GM18909 (cell line): ENCODE measurements around the gene ATXN10.
"Not testable (repeated sequence)": the region's sequence is repeated elsewhere in the genome, so short reads cannot be mapped to it uniquely, and the experiment has no call there.

Source experiments
- ATAC-seq: cut with Tn5 transposase; IDR thresholded peaks from one replicate; pipeline ENCODE4 v1.9.1; 2021; ENCODE audit warnings: mild to moderate bottlenecking; ENCODE audit not compliant: unreplicated experiment, poor library complexity

Gene ATXN10, protein sequence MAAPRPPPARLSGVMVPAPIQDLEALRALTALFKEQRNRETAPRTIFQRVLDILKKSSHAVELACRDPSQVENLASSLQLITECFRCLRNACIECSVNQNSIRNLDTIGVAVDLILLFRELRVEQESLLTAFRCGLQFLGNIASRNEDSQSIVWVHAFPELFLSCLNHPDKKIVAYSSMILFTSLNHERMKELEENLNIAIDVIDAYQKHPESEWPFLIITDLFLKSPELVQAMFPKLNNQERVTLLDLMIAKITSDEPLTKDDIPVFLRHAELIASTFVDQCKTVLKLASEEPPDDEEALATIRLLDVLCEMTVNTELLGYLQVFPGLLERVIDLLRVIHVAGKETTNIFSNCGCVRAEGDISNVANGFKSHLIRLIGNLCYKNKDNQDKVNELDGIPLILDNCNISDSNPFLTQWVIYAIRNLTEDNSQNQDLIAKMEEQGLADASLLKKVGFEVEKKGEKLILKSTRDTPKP

DNA sequence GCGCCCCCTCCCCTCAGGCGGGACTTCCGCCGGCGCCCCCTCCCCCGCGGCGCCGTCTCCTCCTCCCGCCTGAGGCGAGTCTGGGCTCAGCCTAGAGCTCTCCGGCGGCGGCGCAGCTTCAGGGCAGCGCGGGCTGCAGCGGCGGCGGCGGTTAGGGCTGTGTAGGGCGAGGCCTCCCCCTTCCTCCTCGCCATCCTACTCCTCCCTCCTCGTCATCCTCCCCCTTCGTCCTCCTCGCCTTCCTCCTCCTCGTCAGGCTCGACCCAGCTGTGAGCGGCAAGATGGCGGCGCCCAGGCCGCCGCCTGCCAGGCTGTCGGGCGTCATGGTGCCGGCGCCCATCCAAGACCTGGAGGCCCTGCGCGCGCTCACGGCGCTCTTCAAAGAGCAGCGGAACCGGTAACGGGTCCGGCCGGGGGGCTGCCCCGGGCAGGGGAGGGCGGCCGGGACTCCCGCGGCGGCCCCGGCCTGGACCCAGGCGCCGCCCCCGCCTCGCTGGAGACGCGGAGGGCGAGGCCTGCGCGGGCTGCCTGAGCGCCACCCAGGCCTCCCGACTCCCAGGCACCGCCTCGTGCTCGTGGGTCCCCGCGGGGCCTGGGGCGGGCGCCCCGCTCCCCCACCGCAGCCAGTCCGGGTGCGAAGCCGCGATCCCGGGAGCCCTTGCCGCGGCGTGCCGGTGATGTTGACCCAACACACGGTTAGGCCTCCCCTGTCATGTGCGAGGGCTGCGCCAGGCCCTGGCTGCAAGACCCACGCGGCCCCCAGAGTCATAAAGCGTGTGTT is at the start of gene ATXN10:
Gene ATXN10, plus strand, starts transcription at position 52 of the 781 bp plus-strand sequence. Its CDS starts 230 bp downstream, at position 282.
- ATAC-seq = peak; percentile 58

DNA sequence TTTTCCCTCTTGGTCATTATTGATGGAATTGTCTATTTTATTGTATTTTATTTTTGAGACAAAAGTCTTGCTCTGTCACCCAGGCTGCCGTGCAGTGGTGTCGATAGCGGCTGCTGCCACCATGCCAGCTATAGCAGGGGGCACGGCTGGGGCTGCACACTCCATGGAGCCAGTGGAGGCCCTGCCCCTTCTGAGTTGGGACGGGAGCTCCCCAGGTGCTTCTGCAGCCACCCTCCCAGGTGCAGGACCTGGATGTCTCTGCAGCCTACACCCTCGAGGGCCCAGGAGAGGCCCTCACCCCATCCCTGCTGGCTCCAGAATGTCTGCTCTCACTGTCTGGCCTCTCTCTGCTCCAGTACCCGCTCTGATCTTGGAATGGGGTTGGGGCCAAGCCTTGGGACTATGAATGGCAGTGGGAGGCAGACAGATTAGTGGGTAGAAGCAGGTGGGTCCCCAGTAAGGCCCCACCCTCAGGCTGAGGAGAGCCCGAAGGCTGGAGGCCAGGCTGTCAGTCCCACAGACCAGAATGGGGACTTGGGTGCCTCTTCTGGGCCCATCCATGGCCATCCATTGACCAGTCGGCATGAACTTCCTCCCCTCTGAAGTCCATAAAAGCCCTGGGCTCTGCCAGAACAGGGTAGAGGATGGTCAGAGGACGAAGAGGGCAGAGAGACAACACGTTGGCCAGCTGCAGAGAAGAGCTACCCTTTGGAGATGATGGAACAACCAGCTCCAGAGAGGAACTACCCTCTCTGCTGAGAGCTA is 49.6 kb upstream of the ATXN10 start:
- ATAC-seq = no peak

DNA sequence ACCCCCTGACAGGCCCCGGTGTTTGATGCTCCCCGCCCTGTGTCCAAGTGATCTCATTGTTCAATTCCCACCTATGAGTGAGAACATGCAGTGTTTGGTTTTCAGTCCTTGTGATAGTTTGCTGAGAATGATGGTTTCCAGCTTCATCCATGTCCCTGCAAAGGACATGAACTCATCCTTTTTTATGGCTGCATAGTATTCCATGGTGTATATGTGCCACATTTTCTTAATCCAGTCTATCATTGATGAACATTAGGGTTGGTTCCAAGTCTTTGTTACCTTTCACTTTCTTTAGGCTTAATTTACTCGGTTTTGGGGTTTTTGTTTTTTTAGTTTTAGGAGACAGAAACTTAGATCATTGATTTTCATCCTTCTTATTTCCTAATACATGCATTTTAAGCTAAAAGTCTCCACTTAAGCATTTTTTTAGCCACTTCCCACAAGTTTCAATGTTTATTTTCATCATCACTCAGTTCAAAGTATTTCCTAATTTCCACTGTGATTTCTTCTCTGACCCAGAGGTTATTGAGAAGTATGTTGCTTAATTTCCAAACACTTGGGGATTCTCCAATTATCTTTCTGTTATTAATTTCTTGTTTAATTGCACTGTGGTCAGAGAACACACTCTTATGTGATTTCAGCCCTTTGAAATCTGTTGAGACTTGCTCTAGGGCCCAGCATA is 48.0 kb upstream of the ATXN10 start:
- ATAC-seq = not testable (repeated sequence)

DNA sequence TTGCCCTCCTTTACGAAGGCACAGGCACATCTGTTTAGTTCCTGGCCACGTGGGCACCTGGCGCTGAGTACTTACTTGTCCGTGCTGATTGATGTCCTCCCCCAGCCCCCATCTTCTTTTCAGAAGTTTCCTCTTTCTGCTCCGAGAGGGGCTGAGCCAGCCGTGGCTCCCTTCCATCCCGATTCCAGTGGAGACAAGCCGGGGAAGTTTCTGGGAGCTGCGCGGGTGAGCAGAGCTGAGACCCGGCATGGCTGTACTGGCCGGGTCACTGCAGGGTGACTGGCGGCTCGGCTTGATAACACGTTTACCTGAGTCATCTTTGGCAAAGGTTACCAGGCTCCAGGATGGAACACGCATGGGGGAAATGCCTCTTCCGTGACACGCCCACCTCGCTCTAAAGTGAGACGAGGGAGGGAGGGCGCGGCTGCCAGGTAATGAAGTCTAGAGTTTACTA is 45.4 kb upstream of the ATXN10 start:
- ATAC-seq = no peak

DNA sequence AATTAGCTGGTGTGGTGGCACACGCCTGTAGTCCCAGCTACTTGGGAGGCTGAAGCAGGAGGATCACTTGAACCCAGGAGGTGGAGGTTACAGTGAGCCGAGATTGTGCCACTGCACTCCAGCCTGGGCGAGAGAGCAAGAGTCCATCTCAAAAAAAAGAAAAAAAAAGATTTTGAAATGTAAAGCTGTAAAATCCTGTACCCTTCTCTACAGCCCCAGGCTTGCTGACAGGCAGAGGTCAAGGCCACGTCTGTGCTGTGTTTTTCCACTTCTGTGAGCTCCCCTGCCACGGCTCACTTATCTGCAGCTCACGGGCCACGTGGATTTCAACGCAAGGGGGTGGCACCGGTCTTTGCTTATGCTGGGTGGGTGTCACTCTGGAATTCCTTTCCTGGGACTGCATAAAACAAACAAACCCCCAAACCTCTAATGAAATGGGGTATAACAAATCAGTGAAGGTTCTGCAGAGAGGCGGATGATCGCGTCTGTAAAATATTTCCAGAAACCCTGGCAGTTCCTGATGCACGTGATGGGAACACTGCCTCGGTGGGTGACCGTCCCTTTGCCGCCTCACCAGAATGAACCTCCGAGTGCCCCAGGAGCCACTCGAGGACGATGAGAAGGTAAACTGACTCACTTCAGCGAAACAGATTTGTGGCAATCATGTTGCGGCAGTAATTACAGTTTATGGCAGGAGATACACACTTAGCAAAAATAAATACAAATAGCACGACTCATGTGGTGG is 44.0 kb upstream of the ATXN10 start:
- ATAC-seq = no peak

DNA sequence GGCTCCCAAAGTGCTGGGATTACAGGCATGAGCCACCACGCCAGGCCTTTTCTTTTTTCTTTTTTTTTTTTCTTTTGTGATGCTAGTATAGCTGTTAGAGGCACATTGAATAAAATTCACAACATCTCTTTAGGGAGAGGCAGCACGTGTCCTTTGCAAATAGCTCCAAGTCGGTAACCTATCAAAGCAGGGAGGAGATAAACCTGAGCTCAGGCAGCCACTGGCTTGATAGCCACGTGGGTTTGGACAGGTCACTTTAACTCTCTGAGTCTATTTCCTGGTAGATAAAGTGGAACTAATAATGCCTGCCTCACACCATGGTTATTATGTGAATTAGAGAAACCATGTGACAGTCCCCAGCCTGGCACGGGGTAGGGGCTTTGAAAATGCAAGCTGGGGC is 43.1 kb upstream of the ATXN10 start:
- no peak for ATAC-seq

DNA sequence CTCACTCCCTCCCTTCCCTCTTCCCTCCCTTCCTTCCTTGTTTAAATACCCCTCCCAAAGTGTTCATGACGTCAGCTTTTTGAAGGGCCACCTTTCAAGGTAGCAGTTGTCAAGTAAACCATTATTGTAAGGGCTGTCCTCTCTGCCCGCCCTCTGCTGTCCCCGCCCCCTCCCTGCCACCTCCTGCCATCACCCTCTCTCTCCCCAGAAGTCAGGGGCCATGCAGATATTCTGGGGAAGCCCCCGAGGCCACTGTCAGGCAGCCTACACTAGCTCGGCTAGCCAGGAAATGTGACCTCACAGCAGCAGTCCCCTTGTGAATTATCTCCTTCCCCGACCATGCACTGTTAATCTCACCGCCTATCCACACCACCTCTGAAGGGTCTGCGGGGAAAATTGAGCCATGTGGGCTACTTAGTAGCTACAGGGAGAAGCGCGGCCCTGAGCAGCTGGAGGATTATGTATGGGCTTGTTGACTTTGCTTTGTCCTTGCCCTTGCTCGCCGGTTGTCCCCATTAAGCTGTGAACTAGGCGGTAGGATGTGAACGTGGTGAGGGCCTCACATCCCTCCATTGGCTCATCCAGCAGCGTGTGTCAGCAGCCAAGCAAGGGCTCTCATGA is 42.1 kb upstream of the ATXN10 start:
- ATAC-seq = no peak

DNA sequence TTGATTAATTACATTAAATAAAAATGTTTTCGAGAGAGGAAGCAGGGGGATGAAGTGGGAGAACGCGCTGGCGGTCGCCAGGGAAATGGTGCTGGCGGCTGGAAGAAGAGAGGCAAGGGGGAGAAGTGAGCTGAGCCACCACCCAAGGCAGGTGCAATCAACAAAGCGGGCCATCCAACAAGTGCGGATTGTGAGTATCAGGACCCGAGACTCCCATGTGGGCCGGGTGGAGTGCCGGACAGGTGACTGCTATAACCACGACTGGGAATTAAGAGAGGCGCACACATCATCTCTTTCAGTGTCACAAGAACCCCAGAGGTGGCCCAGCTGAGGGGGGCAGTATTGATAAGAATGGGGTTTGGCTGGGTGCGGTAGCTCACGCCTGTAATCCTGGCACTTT is 41.2 kb upstream of the ATXN10 start:
- no peak for ATAC-seq

DNA sequence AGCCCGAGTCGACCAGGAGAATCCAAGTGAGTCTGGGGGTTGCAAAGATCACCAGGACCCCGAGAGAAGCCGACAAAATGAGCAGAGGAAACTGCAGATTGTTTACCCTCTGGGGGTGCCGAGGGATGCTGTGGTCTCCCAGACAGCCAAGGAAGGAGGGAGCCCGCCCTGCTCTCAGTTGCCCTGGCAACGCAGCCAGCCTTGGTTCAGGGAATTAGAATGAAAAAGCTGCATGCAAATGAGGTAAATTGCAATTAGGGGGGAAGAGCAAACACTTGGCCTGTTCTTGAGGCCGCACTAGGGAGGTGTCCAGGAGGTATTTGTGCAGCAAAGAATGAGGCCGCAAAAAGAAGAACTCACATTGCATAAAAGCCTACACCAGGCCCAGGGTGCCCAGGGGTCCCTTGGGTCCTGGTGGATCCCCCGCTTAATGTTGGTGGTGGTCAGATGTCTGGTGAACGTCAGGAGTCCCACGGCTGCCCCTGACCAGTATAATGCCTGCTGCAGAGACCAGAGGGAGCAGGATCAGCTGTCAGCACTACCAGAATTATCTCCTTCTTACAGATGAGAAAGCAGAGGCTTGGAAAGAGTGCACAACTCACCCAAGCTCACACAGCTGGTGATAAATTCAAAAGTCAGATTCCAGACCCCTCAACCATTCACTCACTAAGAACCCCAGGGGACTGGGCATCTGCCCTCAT is 40.3 kb upstream of the ATXN10 start:
- no peak for ATAC-seq

DNA sequence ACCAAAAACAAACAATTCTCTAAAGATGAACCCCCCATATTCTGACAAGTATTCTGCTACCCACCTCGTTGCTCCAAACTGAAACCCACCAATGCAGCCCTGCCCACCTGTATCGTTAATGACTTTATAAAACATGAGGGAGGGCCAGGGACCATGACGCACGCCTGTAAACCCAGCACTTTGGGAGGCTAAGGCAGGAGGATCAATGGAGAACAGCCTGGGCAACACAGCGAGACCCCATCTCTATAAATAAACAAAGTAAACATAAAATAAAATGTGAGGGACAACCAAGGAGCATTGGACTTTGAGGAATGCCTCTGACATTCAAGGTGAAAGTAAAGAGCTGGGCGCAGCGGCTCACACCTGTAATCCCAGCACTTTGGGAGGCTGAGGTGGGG is 39.8 kb upstream of the ATXN10 start:
- ATAC-seq = no peak

DNA sequence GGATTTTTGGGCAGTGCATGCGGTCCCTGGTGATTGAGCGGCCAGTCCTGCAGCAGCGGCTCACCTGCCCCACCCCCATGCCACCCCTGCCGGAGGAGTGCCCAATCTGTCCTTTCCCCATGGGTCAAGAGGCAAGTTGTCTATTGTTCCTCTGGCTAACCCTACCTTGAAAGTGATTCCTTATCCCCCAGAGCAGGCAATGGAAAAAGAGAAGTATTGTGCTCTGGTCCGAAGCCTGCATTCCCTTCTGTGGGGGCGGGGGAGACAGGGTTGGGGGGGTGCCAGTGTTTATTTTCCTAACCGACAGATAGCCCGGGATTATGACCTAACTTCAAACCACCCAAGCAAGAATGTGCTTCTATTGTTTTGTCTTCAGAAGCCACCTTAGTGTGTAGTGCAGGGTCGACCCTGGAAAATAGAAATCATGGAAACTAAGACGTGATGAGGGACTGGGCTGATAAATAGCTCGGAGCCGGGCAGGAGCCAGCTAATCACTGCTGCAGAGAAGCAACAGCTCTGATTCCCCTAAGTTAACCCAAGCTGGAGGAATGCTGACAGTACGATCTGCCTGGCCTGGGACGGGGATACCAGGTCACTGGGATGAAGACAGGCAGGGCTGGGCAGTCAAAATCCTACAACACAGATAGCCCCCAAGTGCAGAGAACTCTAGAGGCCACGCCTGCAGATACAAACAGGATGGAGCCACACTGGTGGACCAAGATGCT is 38.7 kb upstream of the ATXN10 start:
- ATAC-seq = no peak

DNA sequence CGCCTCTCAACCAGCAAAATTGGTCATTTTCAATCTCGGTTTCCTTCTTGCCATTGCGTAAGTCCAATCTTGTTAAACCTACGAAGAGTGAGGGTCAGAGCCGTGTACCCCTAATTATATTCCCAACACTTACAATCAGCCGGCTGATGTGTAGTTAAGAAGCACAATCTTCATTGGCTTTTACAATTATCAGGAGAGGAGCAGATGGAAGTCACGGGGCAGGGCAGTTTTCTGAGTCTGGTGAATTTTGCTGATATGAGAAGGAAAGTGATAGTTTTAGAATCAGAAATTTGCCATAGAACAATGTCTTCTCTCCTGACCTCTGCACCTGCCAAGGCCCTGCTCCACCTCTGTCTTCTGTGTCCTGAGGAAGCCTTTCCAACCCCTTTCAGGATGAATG is 35.0 kb upstream of the ATXN10 start:
- no peak for ATAC-seq

DNA sequence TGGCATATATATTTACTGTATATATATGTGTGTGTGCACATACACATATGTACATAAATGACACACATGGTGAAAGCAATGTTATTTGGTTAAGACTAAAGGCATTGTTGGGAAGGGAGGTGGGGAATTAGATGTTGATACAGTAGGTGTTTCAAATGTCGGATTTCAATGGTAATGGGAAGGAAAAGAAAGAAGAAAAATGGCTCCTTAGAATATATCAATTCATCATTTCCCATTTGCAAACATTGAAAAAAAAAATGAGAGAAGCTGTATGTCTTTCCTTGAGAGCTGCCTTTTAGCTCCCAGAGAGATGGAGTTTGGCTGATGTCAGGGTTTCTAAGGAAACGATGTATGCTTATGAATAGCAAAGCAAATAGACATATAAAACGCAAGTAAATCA is 33.4 kb upstream of the ATXN10 start:
- no peak for ATAC-seq

DNA sequence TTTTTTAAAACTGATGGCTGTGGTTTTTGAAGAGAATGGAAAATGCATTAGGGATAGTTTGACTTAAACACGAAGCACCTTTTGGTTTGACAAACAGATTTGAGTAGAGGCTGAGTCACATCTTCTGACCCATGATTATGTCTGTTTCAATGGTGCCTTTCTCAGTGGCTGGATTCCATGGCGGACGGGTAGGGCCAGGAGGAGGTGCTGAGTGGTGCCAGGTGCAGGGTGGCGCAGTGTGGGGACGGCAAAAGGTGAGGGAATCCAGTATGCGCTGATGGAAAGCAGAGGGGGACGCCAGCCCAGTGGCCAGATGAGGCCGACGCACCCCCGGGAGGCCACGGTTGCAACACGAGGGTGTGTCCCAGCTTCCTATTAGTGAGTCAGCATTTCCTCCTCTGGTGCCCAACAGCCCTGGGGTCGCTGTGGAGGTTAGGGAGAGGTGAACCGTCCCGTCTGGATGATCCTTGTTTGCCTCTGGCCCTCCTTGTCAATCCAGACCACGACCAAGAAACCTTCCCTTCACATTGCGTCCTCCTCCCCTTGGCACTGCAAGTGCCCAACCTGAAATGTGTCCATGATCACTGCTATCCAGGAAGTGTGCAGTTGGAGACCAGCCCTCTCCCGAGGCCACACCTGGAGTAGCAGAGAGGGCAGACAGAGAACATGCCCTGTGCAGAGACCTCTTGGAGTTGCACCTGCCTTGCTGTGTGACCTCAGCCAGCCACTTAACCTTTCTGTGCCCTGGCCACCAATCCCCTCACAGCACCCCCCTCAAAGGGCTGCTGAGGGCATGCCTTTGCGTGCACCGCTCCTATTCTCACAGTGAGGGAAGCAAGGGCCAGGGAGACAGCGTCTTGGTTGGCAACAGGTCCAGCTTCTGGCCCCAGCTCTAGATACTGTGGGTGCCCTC is 32.5 kb upstream of the ATXN10 start:
- no peak for ATAC-seq

DNA sequence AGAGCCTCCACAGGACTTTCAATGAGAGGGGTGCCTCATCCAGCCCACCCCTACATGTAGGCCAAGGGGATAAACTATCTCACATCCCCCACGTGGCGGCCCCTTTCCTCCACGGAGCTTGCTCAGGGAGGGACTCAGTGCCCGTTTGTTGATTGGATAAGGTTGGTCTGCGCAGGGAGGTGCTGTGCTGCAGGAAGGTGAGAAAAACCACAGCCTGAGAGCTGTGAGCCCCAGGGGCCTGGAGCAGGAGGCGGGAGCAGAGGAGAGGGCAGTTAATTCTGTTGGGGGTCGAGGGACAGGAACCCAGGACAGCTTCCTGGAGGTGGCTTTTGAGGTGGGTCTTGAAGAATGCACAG is 31.9 kb upstream of the ATXN10 start:
- ATAC-seq = no peak

DNA sequence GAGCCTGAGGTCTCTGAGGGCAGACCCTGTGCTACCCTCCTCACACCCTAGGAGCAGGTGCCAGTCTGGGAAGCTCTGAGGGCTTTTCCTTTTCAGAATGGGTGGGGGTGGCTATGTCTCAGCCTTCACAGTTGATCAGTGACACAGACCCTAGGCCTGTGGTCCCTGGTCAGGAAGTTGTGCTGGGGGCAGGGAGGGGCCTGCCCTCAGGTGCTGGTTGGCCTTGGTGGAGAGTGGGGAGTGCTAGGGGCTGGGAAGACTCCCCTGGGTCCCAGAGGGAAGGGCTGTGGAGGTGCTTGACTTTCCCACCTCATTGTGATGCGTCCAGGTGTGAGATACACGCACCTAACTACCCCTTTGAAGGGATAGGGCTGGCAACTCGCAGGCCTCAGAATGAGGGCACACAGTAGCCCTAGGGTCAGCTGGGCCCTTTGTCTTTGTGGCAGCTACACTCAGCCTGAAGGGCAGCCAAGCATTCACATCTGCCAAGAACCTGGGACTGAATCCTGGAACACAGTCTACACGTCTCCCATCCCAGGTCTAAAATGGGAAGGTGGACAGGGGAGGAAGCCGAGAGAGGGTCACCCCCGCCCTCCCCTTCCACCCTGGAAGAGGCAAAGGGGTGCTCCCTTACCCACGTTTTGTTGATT is 31.2 kb upstream of the ATXN10 start:
- ATAC-seq = no peak
